GM23338 (cell line): ENCODE measurements around the gene HSPB6. TPM values are rescaled to one million over a fixed set of nuclear protein-coding genes. Genes with fewer than 3 reads are reported as not detected.

ENCODE experiments used
- ATAC-seq: fragments of 200-7000 bp; cut with Tn5 transposase; 3 replicates; pipeline ENCODE4 v1.9.1; 2020
- DNase-seq: peaks from one replicate; pipeline ENCODE4 v3.0.0-alpha.2; 2015; ENCODE audit warnings: low spot score
- H2AFZ ChIP-seq: fragments of 200-600 bp; sonication (generic); 2 replicates; pipeline ENCODE4 v1.8.0; 2016; ENCODE audit warnings: antibody characterized with exemption, mild to moderate bottlenecking, moderate library complexity
- H3F3A ChIP-seq: fragments of 200-600 bp; sonication (generic); replicated peaks from 2 replicates; pipeline ENCODE4 v1.8.0; 2017; ENCODE audit warnings: antibody characterized with exemption, mixed run types, low read depth
- H3K27ac ChIP-seq: fragments of 200-600 bp; sonication (generic); 2 replicates; pipeline ENCODE4 v1.6.1; 2016; ENCODE audit warnings: low read depth
- H3K27me3 ChIP-seq: fragments of 200-600 bp; sonication (generic); 2 replicates; pipeline ENCODE4 v1.8.0; 2016; ENCODE audit warnings: mild to moderate bottlenecking, mixed run types, moderate library complexity; ENCODE audit not compliant: insufficient read depth
- H3K36me3 ChIP-seq: fragments of 200-600 bp; sonication (generic); 2 replicates; pipeline ENCODE4 v1.8.0; 2016; ENCODE audit warnings: mild to moderate bottlenecking; ENCODE audit not compliant: insufficient read depth
- H3K4me1 ChIP-seq: fragments of 200-600 bp; sonication (generic); 2 replicates; pipeline ENCODE4 v1.8.0; 2016; ENCODE audit warnings: mild to moderate bottlenecking, moderate library complexity; ENCODE audit not compliant: insufficient read depth
- H3K4me2 ChIP-seq: fragments of 200-600 bp; sonication (generic); 2 replicates; pipeline ENCODE4 v1.7.1; 2017; ENCODE audit warnings: mixed run types
- H3K4me3 ChIP-seq: fragments of 200-600 bp; sonication (generic); 2 replicates; pipeline ENCODE4 v1.6.1; 2016; ENCODE audit warnings: mixed run types
- H3K79me2 ChIP-seq: fragments of 200-600 bp; sonication (generic); replicated peaks from 2 replicates; pipeline ENCODE4 v1.8.0; 2017; ENCODE audit warnings: mild to moderate bottlenecking; ENCODE audit not compliant: insufficient read depth
- H3K9me2 ChIP-seq: fragments of 200-600 bp; sonication (generic); 2 replicates; pipeline ENCODE4 v1.8.0; 2017; ENCODE audit not compliant: insufficient read depth
- H4K20me1 ChIP-seq: fragments of 200-600 bp; sonication (generic); replicated peaks from 2 replicates; pipeline ENCODE4 v1.8.0; 2017; ENCODE audit warnings: mild to moderate bottlenecking; ENCODE audit not compliant: insufficient read depth
- H3K27ac Mint-ChIP-seq: 2 replicates; pipeline ENCODE4 v1.8.0; 2020; ENCODE audit warnings: inconsistent platforms, mild to moderate bottlenecking, moderate library complexity, mixed read lengths
- H3K27me3 Mint-ChIP-seq: 3 replicates; pipeline ENCODE4 v1.8.0; 2022; ENCODE audit warnings: low read depth, mild to moderate bottlenecking, moderate library complexity, mixed read lengths, inconsistent platforms; ENCODE audit not compliant: insufficient read depth, poor library complexity
- H3K36me3 Mint-ChIP-seq: 3 replicates; pipeline ENCODE4 v1.8.0; 2021; ENCODE audit warnings: low read depth, mild to moderate bottlenecking, inconsistent platforms, moderate library complexity, mixed read lengths
- H3K4me1 Mint-ChIP-seq: 3 replicates; pipeline ENCODE4 v1.8.0; 2020; ENCODE audit warnings: mild to moderate bottlenecking, inconsistent platforms, mixed read lengths
- H3K4me3 Mint-ChIP-seq: 3 replicates; pipeline ENCODE4 v1.8.0; 2021; ENCODE audit warnings: moderate library complexity, mild to moderate bottlenecking, inconsistent platforms, mixed read lengths
- H3K9me3 Mint-ChIP-seq: 3 replicates; pipeline ENCODE4 v1.8.0; 2020; ENCODE audit warnings: moderate library complexity, mild to moderate bottlenecking, inconsistent platforms, mixed read lengths
- EZH2phosphoT487 ChIP-seq: fragments of 200-600 bp; sonication (generic); IDR thresholded peaks from one replicate; pipeline ENCODE4 v1.8.1; 2018; ENCODE audit warnings: antibody characterized with exemption; ENCODE audit not compliant: unreplicated experiment
- ZNF114 ChIP-seq: fragments of 250-450 bp; sonication (Bioruptor Pico); IDR thresholded peaks from 2 replicates; pipeline ENCODE4 v1.5.0; 2020; ENCODE audit warnings: mild to moderate bottlenecking, moderate library complexity
- ZNF331 ChIP-seq: fragments of 250-450 bp; sonication (Bioruptor Pico); IDR thresholded peaks from 2 replicates; pipeline ENCODE4 v1.5.0; 2020; ENCODE audit warnings: low read depth, mild to moderate bottlenecking, moderate library complexity
- polyA plus RNA-seq: library from polyadenylated mRNA; unstranded; fragments of >200 nt; fragmentation: Nextera tagmentation; extraction: Ambion mirVana; gene quantifications from 2 replicates; pipeline ENCODE4 v1.2.1, GENCODE V29; 2016
- total RNA-seq: library from RNA; depleted of rRNA; stranded (reverse); fragments of >200 nt; shearing (Covaris generic); gene quantifications from 2 replicates; pipeline ENCODE4 v1.2.3, GENCODE V29; 2014
- TF ChIP-seq, protein P1 (sequence below): fragments of 250-450 bp; sonication (Bioruptor Pico); IDR thresholded peaks from 2 replicates; pipeline ENCODE4 v1.5.0; 2020; ENCODE audit warnings: mild to moderate bottlenecking, moderate library complexity
- TF ChIP-seq, protein P2 (sequence below): IDR thresholded peaks from one replicate; pipeline ENCODE4 v1.6.1; 2018; ENCODE audit warnings: antibody characterized with exemption; ENCODE audit not compliant: unreplicated experiment
- TF ChIP-seq, protein P3 (sequence below): IDR thresholded peaks from 2 replicates; pipeline ENCODE4 v1.6.1; 2016; ENCODE audit warnings: antibody characterized with exemption

The HSPB6 gene
- total and polyA plus RNA-seq, 2 experiments from 2014 or later, result 0.87 to 3.2 TPM

DNA sequence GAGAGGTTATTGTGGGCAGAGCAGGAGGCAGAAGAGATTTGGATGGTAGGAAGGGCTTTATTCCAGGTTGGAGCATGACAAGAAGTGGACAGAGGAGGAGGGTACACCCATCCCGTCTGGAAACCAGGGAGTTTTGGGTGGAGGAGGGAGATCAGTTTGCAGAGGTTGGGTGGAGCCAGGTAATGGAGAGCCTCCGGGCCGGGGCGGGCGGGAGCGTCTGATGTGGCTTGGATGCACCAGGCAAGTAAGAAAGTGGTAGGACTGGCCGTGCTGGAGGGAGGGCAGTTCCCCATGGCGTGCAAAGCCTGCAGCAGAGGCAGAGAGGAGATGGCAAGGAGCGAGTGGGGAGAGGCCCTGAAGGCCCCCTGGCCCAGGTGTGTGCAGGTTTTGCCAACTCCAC is 25.5 kb downstream of the HSPB6 start:
- H2AFZ ChIP-seq, result no peak overlapping the region
- H3K79me2 ChIP-seq, result no peaks in the 10 kb centered on the region
- no peak overlapping the region for H3K27ac ChIP-seq
- Mint-ChIP-seq H3K27ac (no peak overlapping the region; the same call in 1 of the 2 replicates), H3K36me3 (peaks cover 70% of the 10 kb centered on the region), H3K9me3 (no peaks in the 10 kb centered on the region; the same call in 2 of the 3 replicates), H3K27me3 (peaks cover 12% of the 10 kb centered on the region), H3K4me1 (no peaks in the 10 kb centered on the region), H3K4me3 (no peak overlapping the region)
- H3K4me1 ChIP-seq, result no peaks in the 10 kb centered on the region
- no peak for DNase-seq
- TF ChIP-seq ZNF331 (CRISPR knock-in tag), result no peak
- TF ChIP-seq, protein P1, sequence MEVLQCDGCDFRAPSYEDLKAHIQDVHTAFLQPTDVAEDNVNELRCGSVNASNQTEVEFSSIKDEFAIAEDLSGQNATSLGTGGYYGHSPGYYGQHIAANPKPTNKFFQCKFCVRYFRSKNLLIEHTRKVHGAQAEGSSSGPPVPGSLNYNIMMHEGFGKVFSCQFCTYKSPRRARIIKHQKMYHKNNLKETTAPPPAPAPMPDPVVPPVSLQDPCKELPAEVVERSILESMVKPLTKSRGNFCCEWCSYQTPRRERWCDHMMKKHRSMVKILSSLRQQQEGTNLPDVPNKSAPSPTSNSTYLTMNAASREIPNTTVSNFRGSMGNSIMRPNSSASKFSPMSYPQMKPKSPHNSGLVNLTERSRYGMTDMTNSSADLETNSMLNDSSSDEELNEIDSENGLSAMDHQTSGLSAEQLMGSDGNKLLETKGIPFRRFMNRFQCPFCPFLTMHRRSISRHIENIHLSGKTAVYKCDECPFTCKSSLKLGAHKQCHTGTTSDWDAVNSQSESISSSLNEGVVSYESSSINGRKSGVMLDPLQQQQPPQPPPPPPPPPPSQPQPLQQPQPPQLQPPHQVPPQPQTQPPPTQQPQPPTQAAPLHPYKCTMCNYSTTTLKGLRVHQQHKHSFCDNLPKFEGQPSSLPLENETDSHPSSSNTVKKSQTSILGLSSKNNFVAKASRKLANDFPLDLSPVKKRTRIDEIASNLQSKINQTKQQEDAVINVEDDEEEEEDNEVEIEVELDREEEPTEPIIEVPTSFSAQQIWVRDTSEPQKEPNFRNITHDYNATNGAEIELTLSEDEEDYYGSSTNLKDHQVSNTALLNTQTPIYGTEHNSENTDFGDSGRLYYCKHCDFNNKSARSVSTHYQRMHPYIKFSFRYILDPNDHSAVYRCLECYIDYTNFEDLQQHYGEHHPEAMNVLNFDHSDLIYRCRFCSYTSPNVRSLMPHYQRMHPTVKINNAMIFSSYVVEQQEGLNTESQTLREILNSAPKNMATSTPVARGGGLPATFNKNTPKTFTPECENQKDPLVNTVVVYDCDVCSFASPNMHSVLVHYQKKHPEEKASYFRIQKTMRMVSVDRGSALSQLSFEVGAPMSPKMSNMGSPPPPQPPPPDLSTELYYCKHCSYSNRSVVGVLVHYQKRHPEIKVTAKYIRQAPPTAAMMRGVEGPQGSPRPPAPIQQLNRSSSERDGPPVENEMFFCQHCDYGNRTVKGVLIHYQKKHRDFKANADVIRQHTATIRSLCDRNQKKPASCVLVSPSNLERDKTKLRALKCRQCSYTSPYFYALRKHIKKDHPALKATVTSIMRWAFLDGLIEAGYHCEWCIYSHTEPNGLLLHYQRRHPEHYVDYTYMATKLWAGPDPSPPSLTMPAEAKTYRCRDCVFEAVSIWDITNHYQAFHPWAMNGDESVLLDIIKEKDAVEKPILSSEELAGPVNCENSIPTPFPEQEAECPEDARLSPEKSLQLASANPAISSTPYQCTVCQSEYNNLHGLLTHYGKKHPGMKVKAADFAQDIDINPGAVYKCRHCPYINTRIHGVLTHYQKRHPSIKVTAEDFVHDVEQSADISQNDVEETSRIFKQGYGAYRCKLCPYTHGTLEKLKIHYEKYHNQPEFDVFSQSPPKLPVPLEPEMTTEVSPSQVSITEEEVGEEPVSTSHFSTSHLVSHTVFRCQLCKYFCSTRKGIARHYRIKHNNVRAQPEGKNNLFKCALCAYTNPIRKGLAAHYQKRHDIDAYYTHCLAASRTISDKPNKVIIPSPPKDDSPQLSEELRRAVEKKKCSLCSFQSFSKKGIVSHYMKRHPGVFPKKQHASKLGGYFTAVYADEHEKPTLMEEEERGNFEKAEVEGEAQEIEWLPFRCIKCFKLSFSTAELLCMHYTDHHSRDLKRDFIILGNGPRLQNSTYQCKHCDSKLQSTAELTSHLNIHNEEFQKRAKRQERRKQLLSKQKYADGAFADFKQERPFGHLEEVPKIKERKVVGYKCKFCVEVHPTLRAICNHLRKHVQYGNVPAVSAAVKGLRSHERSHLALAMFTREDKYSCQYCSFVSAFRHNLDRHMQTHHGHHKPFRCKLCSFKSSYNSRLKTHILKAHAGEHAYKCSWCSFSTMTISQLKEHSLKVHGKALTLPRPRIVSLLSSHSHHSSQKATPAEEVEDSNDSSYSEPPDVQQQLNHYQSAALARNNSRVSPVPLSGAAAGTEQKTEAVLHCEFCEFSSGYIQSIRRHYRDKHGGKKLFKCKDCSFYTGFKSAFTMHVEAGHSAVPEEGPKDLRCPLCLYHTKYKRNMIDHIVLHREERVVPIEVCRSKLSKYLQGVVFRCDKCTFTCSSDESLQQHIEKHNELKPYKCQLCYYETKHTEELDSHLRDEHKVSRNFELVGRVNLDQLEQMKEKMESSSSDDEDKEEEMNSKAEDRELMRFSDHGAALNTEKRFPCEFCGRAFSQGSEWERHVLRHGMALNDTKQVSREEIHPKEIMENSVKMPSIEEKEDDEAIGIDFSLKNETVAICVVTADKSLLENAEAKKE (CRISPR knock-in tag), result no peak
- H4K20me1 ChIP-seq, result peaks cover 5% of the 10 kb centered on the region
- H3K4me3 ChIP-seq, result no peak overlapping the region
- no peaks in the 10 kb centered on the region for H3K9me2 ChIP-seq
- peaks cover 6% of the 10 kb centered on the region; the same call in 1 of the 2 replicates for H3K36me3 ChIP-seq
- no peak overlapping the region for H3K4me2 ChIP-seq
- no peaks in the 10 kb centered on the region for H3F3A ChIP-seq
- no peak for ATAC-seq
- H3K27me3 ChIP-seq, result no peaks in the 10 kb centered on the region

DNA sequence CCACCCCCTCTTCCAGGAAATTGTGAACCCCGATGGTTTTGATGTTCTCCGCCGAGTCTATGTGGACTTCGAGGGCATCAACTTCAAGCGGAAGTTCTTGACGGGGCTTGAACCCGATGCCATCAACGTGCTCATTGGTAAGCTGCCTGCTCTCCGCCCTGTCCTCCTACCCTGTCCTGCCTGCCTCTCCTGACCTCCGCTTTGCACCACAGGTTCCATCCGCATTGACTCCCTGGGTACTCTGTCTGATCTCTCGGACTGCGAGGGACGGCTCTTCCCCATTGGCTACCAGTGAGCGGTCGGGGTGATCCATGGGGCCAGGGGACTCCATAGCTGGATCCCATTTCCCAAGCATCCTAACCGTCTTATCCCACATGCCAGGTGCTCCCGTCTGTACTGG is 26.5 kb downstream of the HSPB6 start:
- Histone ChIP-seq H3K4me1 (no peaks in the 10 kb centered on the region), H3K9me2 (no peaks in the 10 kb centered on the region), H3K27me3 (no peaks in the 10 kb centered on the region), H2AFZ (no peak overlapping the region), H3F3A (no peaks in the 10 kb centered on the region), H3K27ac (no peak overlapping the region), H3K79me2 (no peaks in the 10 kb centered on the region), H3K36me3 (peaks cover 16% of the 10 kb centered on the region; the same call in 1 of the 2 replicates), H3K4me3 (no peak overlapping the region), H3K4me2 (no peak overlapping the region), H4K20me1 (peaks cover 5% of the 10 kb centered on the region)
- no peak for DNase-seq
- H3K9me3 Mint-ChIP-seq, result no peaks in the 10 kb centered on the region; the same call in 2 of the 3 replicates
- H3K4me1 Mint-ChIP-seq, result no peaks in the 10 kb centered on the region
- H3K4me3 Mint-ChIP-seq, result no peak overlapping the region
- H3K36me3 Mint-ChIP-seq, result peaks cover 71% of the 10 kb centered on the region
- H3K27me3 Mint-ChIP-seq, result peaks cover 12% of the 10 kb centered on the region
- ATAC-seq, result no peak
- no peak overlapping the region for H3K27ac Mint-ChIP-seq
- TF ChIP-seq ZNF114 (CRISPR knock-in tag) (no peak), EZH2phosphoT487 (no peak)
- TF ChIP-seq, protein P2, sequence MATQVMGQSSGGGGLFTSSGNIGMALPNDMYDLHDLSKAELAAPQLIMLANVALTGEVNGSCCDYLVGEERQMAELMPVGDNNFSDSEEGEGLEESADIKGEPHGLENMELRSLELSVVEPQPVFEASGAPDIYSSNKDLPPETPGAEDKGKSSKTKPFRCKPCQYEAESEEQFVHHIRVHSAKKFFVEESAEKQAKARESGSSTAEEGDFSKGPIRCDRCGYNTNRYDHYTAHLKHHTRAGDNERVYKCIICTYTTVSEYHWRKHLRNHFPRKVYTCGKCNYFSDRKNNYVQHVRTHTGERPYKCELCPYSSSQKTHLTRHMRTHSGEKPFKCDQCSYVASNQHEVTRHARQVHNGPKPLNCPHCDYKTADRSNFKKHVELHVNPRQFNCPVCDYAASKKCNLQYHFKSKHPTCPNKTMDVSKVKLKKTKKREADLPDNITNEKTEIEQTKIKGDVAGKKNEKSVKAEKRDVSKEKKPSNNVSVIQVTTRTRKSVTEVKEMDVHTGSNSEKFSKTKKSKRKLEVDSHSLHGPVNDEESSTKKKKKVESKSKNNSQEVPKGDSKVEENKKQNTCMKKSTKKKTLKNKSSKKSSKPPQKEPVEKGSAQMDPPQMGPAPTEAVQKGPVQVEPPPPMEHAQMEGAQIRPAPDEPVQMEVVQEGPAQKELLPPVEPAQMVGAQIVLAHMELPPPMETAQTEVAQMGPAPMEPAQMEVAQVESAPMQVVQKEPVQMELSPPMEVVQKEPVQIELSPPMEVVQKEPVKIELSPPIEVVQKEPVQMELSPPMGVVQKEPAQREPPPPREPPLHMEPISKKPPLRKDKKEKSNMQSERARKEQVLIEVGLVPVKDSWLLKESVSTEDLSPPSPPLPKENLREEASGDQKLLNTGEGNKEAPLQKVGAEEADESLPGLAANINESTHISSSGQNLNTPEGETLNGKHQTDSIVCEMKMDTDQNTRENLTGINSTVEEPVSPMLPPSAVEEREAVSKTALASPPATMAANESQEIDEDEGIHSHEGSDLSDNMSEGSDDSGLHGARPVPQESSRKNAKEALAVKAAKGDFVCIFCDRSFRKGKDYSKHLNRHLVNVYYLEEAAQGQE, result no peak
- TF ChIP-seq, protein P3, sequence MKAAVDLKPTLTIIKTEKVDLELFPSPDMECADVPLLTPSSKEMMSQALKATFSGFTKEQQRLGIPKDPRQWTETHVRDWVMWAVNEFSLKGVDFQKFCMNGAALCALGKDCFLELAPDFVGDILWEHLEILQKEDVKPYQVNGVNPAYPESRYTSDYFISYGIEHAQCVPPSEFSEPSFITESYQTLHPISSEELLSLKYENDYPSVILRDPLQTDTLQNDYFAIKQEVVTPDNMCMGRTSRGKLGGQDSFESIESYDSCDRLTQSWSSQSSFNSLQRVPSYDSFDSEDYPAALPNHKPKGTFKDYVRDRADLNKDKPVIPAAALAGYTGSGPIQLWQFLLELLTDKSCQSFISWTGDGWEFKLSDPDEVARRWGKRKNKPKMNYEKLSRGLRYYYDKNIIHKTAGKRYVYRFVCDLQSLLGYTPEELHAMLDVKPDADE, result no peak
